C4-2B (cell line): ENCODE data around the gene HPCAL1.

ENCODE experiments used
- CTCF ChIP-seq: fragments of 450-650 bp; conservative IDR thresholded peaks from 2 replicates; pipeline ENCODE4 v1.5.1; 2017; ENCODE audit warnings: mild to moderate bottlenecking
- ZFX ChIP-seq: fragments of 450-650 bp; IDR thresholded peaks from 2 replicates; pipeline ENCODE4 v1.6.1; 2017

- TF ChIP-seq CTCF, result no peak
- TF ChIP-seq ZFX, result no peak
Observed at GRCh38 chr2:10396464-10396863, 93.8 kb downstream of the HPCAL1 start.
